ENCODE data around the gene TBX2.

GRCh38 chr17:61456061-61456681 is 56.5 kb downstream of the TBX2 start:
- no peak for TF ChIP-seq POLR2A (IDR thresholded peaks at IDR 0.05)
- TF ChIP-seq POLR2AphosphoS5 (IDR thresholded peaks at IDR 0.05) = no peak

All from suprapubic skin (tissue), 4 donors.